ENCODE measurements around the gene LMF1. TPM values are rescaled to one million over a fixed set of nuclear protein-coding genes. Genes with fewer than 3 reads are reported as not detected.
A peak's percentile ranks its signal among the peaks of the same experiment; 100 is the strongest.

LMF1 gene
- total and polyA plus RNA-seq, 2 donors from 2014 or later, result 15.4 to 28.6 TPM

DNA sequence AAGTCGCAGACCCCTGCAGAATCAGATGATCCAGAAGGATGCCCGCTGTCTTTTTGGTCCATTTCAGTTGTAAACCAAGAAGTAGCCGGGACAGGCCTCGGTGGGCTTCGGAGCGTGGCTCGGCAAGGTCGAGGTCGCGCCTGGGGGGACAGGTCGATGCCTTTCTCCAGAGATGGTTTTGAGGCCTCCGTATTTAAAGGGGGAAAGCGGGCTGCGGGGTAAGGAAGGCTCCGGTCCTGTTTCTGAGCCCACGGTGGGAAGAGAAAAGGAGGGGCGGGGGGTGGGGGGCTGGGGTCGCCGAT is 162.7 kb downstream of the LMF1 start:
- no peaks in the 10 kb centered on the region for H3K36me3 ChIP-seq (ENCODE audit: control insufficient read depth in 2 of 3, insufficient read depth in 3 of 3, low read length in 3 of 3)
- DNase-seq (no peak), FAIRE-seq (no peak)
- peak overlapping the region in 1 of 3 donors; percentile 81 for H3K9ac ChIP-seq (ENCODE audit: low read length in 3 of 3)
- no peak for TF ChIP-seq CTCF (IDR thresholded peaks at IDR 0.05; ENCODE audit: borderline replicate concordance, extremely low read depth, insufficient read depth)
- peaks cover 0 to 2% (median 0%) of the 10 kb centered on the region in 3 donors for H3K9me3 ChIP-seq (ENCODE audit: control insufficient read depth in 2 of 3, insufficient read depth in 1 of 3, low read length in 3 of 3)
- H3K4me3 ChIP-seq (ENCODE audit: low read length in 3 of 3), result peak overlapping the region; percentile 70 to 89 (median 79)
- intact Hi-C loops (cut with DNase I), result no loop called here
- peak overlapping the region in 1 of 2 donors; percentile 72 for H3K27ac ChIP-seq (ENCODE audit: low read depth in 2 of 2, low read length in 2 of 2)
- H3K27me3 ChIP-seq (ENCODE audit: control insufficient read depth, insufficient read depth, low read length), result peaks cover 3% of the 10 kb centered on the region
- peaks cover 0 to 3% (median 0%) of the 10 kb centered on the region in 3 donors for H3K4me1 ChIP-seq (ENCODE audit: control insufficient read depth in 2 of 3, insufficient read depth in 2 of 3, low read depth in 1 of 3, low read length in 3 of 3)

- H3K36me3 ChIP-seq (ENCODE audit: control insufficient read depth in 2 of 3, insufficient read depth in 3 of 3, low read length in 3 of 3), result no peaks in the 10 kb centered on the region
- DNase-seq (peak; percentile 94 to 98 (median 96)), FAIRE-seq (peak; percentile 54)
- TF ChIP-seq CTCF (IDR thresholded peaks at IDR 0.05; ENCODE audit: borderline replicate concordance, extremely low read depth, insufficient read depth), result no peak
- peaks cover 3% of the 10 kb centered on the region for H3K27me3 ChIP-seq (ENCODE audit: control insufficient read depth, insufficient read depth, low read length)
- peaks cover 0 to 3% (median 0%) of the 10 kb centered on the region in 3 donors for H3K4me1 ChIP-seq (ENCODE audit: control insufficient read depth in 2 of 3, insufficient read depth in 2 of 3, low read depth in 1 of 3, low read length in 3 of 3)
- H3K9me3 ChIP-seq (ENCODE audit: control insufficient read depth in 2 of 3, insufficient read depth in 1 of 3, low read length in 3 of 3), result peaks cover 0 to 2% (median 0%) of the 10 kb centered on the region in 3 donors
- peak overlapping the region in 2 of 3 donors; percentile 69 to 81 for H3K9ac ChIP-seq (ENCODE audit: low read length in 3 of 3)
- H3K27ac ChIP-seq (ENCODE audit: low read depth in 2 of 2, low read length in 2 of 2), result peak overlapping the region; percentile 43 to 72
- intact Hi-C loops (cut with DNase I), result no loop called here
- H3K4me3 ChIP-seq (ENCODE audit: low read length in 3 of 3), result peak overlapping the region; percentile 70 to 89 (median 79)
Measured at GRCh38 chr16:807347-808084, 163.3 kb downstream of the LMF1 start.

- H3K27me3 ChIP-seq (ENCODE audit: control insufficient read depth, insufficient read depth, low read length), result peaks cover 6% of the 10 kb centered on the region
- DNase-seq, result no peak
Measured at GRCh38 chr16:805474-805873, 165.3 kb downstream of the LMF1 start.

More at GRCh38 chr16:805474-805873, 165.3 kb downstream of the LMF1 start:
- H3K27ac ChIP-seq (ENCODE audit: low read depth in 2 of 2, low read length in 2 of 2), result no peak overlapping the region
- no peak for TF ChIP-seq CTCF (IDR thresholded peaks at IDR 0.05; ENCODE audit: borderline replicate concordance, extremely low read depth, insufficient read depth)
- H3K4me3 ChIP-seq (ENCODE audit: low read length in 3 of 3), result no peak overlapping the region
- no peak for FAIRE-seq
- no peak overlapping the region for H3K9ac ChIP-seq (ENCODE audit: low read length in 3 of 3)
- no peaks in the 10 kb centered on the region for H3K36me3 ChIP-seq (ENCODE audit: control insufficient read depth in 2 of 3, insufficient read depth in 3 of 3, low read length in 3 of 3)
- peaks cover 0 to 2% (median 0%) of the 10 kb centered on the region in 3 donors for H3K9me3 ChIP-seq (ENCODE audit: control insufficient read depth in 2 of 3, insufficient read depth in 1 of 3, low read length in 3 of 3)
- intact Hi-C loops (cut with DNase I), result no loop called here
- peaks cover 0 to 3% (median 0%) of the 10 kb centered on the region in 3 donors for H3K4me1 ChIP-seq (ENCODE audit: control insufficient read depth in 2 of 3, insufficient read depth in 2 of 3, low read depth in 1 of 3, low read length in 3 of 3)

All from kidney (tissue), 14 donors.